ENCODE measurements around the gene NEURL1. TPM values are rescaled to one million over a fixed set of nuclear protein-coding genes. Genes with fewer than 3 reads are reported as not detected.

NEURL1 gene
- total and polyA plus RNA-seq, 2 donors (not counting 3 experiments of a cell fraction or from before 2014, with no cell fraction given): 0.06 to 0.22 TPM

DNA sequence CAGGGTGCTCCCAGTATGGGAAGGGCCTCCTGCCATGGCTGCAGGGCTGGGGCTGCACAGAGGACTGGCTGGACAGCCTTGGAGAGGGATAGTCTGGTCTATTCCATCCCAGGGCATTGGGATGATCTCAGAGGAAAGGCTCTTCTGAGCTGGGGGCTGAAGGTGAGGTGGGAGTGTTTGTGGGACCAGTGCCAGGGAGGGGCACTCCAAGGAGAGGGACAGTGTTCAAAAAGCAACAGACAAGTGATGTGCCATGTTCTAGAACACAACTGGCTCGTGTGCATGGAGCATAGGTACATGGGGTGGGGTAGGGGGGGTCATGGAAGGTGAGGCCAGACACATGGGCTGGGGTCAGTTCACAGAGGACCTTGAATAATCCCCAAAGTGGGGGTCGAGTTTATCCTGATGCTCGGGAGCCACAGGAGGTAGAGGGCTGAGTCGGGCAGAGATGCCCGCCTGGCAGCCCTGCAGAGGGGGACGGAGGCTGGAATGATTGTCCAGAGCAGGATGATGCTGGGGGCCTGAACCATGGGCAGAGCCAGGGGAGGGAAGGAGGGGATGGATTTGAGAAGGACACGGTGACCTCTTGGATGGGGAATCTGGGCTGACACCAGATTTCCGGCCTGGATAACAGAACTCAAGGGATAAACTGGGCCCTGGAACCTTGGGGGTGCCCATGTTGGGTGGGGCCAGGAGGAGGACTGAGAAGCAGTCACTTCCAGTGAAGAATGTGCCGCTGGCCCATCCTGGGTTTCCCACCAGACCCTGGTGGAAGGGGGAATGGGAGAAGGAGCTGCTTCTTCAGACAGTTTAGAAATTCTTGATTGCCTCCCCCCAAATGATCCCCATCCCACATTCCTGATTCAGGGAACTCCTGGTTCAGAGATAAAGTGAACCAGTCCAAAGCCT is 50.4 kb downstream of the NEURL1 start:
- Histone ChIP-seq H3K9ac (replicated peaks; ENCODE audit: extremely low read depth, insufficient read depth, low read length) (no peak overlapping the region), H3K79me2 (ENCODE audit: control insufficient read depth, insufficient read depth, low read length) (no peaks in the 10 kb centered on the region), H3K36me3 (ENCODE audit: control insufficient read depth in 2 of 2, extremely low read depth in 1 of 2, insufficient read depth in 2 of 2, low read length in 2 of 2) (no peaks in the 10 kb centered on the region), H3K27me3 (ENCODE audit: control insufficient read depth in 2 of 2, insufficient read depth in 2 of 2, low read length in 2 of 2) (peaks cover 5 to 7% of the 10 kb centered on the region in 2 experiments), H3K4me1 (ENCODE audit: control insufficient read depth, extremely low read depth, insufficient read depth, low read length) (peaks cover 4% of the 10 kb centered on the region), H3K9me1 (replicated peaks; ENCODE audit: control insufficient read depth, extremely low read depth, insufficient read depth, low read length) (no peaks in the 10 kb centered on the region), H3K4me3 (replicated peaks in 1 of 3; ENCODE audit: insufficient read depth in 1 of 3, low read depth in 1 of 3, low read length in 3 of 3) (no peak overlapping the region), H4K20me1 (replicated peaks; ENCODE audit: control insufficient read depth, extremely low read depth, insufficient read depth, low read length) (no peaks in the 10 kb centered on the region), H3K9me3 (replicated peaks; ENCODE audit: control insufficient read depth, insufficient read depth, low read length) (no peaks in the 10 kb centered on the region), H3K27ac (ENCODE audit: insufficient read depth, low read depth, low read length) (no peak overlapping the region), H3K4me2 (ENCODE audit: insufficient read depth, low read length) (no peak overlapping the region), H2AFZ (ENCODE audit: low read depth, low read length) (no peak overlapping the region)
- intact Hi-C loops (cut with micrococcal nuclease) (loop anchor here (2.0 kb wide), 1 partner anchor 127 kb away; no protein-coding TSS in a partner anchor), dilution Hi-C loops (cut with MboI; ENCODE audit: extremely low pct_ligation_motif_present, low sequenced_read_pairs) (no loop called here)
- no TSS peak for BruUV-seq (replicated peaks)
- CTCF ChIA-PET: interaction anchor here (1.0 to 1.9 kb wide), 8 partner anchors 9 to 63 kb away, joined by 3 to 14 read pairs (median 4); no protein-coding TSS in a partner anchor
- no peak for DNase-seq (ENCODE audit: low read depth, low spot score)
- FAIRE-seq: no peak
- POLR2A ChIA-PET: no interaction called here
- no peak for TF ChIP-seq JUN (IDR thresholded peaks at IDR 0.05; ENCODE audit: borderline replicate concordance, insufficient read depth, insufficient read length, low read depth)
- TF ChIP-seq MYC (IDR thresholded peaks at IDR 0.05; ENCODE audit: low read depth, low read length): no peak
- no peak for TF ChIP-seq GATA2 (IDR thresholded peaks at IDR 0.05; ENCODE audit: insufficient read depth, insufficient read length, low read depth, low read length)
- no peak for TF ChIP-seq POLR2AphosphoS5 (IDR thresholded peaks at IDR 0.05; ENCODE audit: insufficient read depth, low read depth, low read length)
- TF ChIP-seq POLR2A (IDR thresholded peaks at IDR 0.05; ENCODE audit: low read depth, low read length): no peak
- no peak for TF ChIP-seq FOS (IDR thresholded peaks at IDR 0.05; ENCODE audit: borderline replicate concordance, insufficient read depth, low read length)
- TF ChIP-seq CTCF (IDR thresholded peaks at IDR 0.05; ENCODE audit: extremely low read depth in 1 of 2, insufficient read depth in 1 of 2, low read depth in 1 of 2, low read length in 2 of 2): no peak
- TF ChIP-seq, protein P1, sequence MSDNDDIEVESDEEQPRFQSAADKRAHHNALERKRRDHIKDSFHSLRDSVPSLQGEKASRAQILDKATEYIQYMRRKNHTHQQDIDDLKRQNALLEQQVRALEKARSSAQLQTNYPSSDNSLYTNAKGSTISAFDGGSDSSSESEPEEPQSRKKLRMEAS (IDR thresholded peaks at IDR 0.05; ENCODE audit: insufficient read depth, insufficient read length): no peak
- TF ChIP-seq EZH2 (IDR thresholded peaks at IDR 0.05; ENCODE audit: borderline replicate concordance, low read depth, low read length, severe bottlenecking): no peak

All from endothelial cell of umbilical vein (primary cell).